IMR-90 (cell line): ENCODE results near the gene ARL6IP5. TPM values are rescaled to one million over a fixed set of nuclear protein-coding genes. Genes with fewer than 3 reads are reported as not detected.

Experiments
- ATAC-seq: fragments of 200-7000 bp; cut with Tn5 transposase; 2 replicates; pipeline ENCODE4 v1.9.1; 2020; ENCODE audit warnings: low read depth, mild to moderate bottlenecking, moderate library complexity
- BruUV-seq: library from RNA; stranded (reverse); fragments of 400-500 nt; replicated peaks from 2 replicates; lab custom pipeline; 2021; lab: Mats Ljungman, UMichigan
- CTCF ChIA-PET: fragments of 300-600 bp; formaldehyde crosslinking; extraction: SDS; loops from one replicate; lab custom pipeline; 2021; ENCODE audit warnings: antibody characterized with exemption; lab: Yijun Ruan, JAX
- POLR2A ChIA-PET: fragments of 300-600 bp; sonication (Branson Sonifier 250); formaldehyde crosslinking; loops from one replicate; lab custom pipeline; 2022; ENCODE audit warnings: antibody characterized with exemption; ENCODE audit not compliant: unreplicated experiment; lab: Charles Lee
- DNase-seq: peaks from one replicate; pipeline ENCODE4 v3.0.0; 2013
- H2AFZ ChIP-seq: replicated peaks from 2 replicates; pipeline ENCODE3; 2013; ENCODE audit warnings: low read length, mild to moderate bottlenecking; ENCODE audit not compliant: poor library complexity
- H2AK5ac ChIP-seq: 2 replicates; pipeline ENCODE4 v1.6.1; 2013; ENCODE audit warnings: low read depth, low read length, inconsistent platforms
- H2AK9ac ChIP-seq: replicated peaks from 2 replicates; pipeline ENCODE3; 2013; ENCODE audit warnings: mild to moderate bottlenecking, low read depth, low read length, moderate library complexity; ENCODE audit not compliant: poor library complexity
- H2BK120ac ChIP-seq: 2 replicates; pipeline ENCODE4 v1.6.1; 2013; ENCODE audit warnings: low read depth, low read length, inconsistent platforms
- H2BK15ac ChIP-seq: 3 replicates; pipeline ENCODE4 v1.6.1; 2013; ENCODE audit warnings: low read depth, low read length, inconsistent platforms
- H2BK20ac ChIP-seq: 2 replicates; pipeline ENCODE4 v1.6.1; 2013; ENCODE audit warnings: low read depth, mild to moderate bottlenecking, inconsistent platforms, low read length, moderate library complexity
- H2BK5ac ChIP-seq: 2 replicates; pipeline ENCODE4 v1.6.1; 2013; ENCODE audit warnings: mild to moderate bottlenecking, low read depth, low read length, inconsistent platforms; ENCODE audit not compliant: poor library complexity, severe bottlenecking
- H3K14ac ChIP-seq: replicated peaks from 2 replicates; pipeline ENCODE4 v1.6.1; 2013; ENCODE audit warnings: low read depth, low read length, inconsistent platforms
- H3K18ac ChIP-seq: 2 replicates; pipeline ENCODE4 v1.6.1; 2013; ENCODE audit warnings: low read depth, low read length, control low read depth
- H3K23ac ChIP-seq: 2 replicates; pipeline ENCODE4 v1.6.1; 2013; ENCODE audit warnings: low read depth, low read length, inconsistent platforms
- H3K27ac ChIP-seq: 2 replicates; pipeline ENCODE4 v1.5.1; 2013; ENCODE audit warnings: mild to moderate bottlenecking, control low read depth, low read length; ENCODE audit not compliant: insufficient read depth
- H3K27me3 ChIP-seq: 2 replicates; pipeline ENCODE4 v1.6.1; 2013; ENCODE audit warnings: low read length; ENCODE audit not compliant: control insufficient read depth, insufficient read depth
- H3K36me3 ChIP-seq: 2 replicates; pipeline ENCODE4 v1.6.1; 2013; ENCODE audit warnings: low read length, mixed read lengths; ENCODE audit not compliant: control insufficient read depth, insufficient read depth
- H3K4ac ChIP-seq: 2 replicates; pipeline ENCODE4 v1.6.1; 2013; ENCODE audit warnings: low read depth, low read length, inconsistent platforms
- H3K4me1 ChIP-seq: 2 replicates; pipeline ENCODE4 v1.6.1; 2013; ENCODE audit warnings: low read length, mixed read lengths; ENCODE audit not compliant: control insufficient read depth, insufficient read depth
- H3K4me2 ChIP-seq: 2 replicates; pipeline ENCODE4 v1.6.1; 2013; ENCODE audit warnings: low read depth, mild to moderate bottlenecking, control low read depth, low read length, moderate library complexity
- H3K4me3 ChIP-seq: 2 replicates; pipeline ENCODE4 v1.5.1; 2013; ENCODE audit warnings: low read depth, mild to moderate bottlenecking, control low read depth, low read length, moderate library complexity; ENCODE audit not compliant: insufficient read depth
- H3K56ac ChIP-seq: 2 replicates; pipeline ENCODE4 v1.6.1; 2013; ENCODE audit warnings: low read length, inconsistent platforms; ENCODE audit not compliant: insufficient read depth; ENCODE audit errors: extremely low read depth
- H3K79me1 ChIP-seq, 2 experiments: 2 replicates each; pipeline ENCODE4 v1.6.1; 2013; ENCODE audit warnings: low read length in 2 of 2, inconsistent platforms in 1 of 2, low read depth in 1 of 2
- H3K9ac ChIP-seq: 2 replicates; pipeline ENCODE4 v1.6.1; 2013; ENCODE audit warnings: low read depth, low read length, control low read depth
- H3K9me1 ChIP-seq: 2 replicates; pipeline ENCODE4 v1.6.1; 2013; ENCODE audit warnings: low read length, inconsistent platforms; ENCODE audit not compliant: insufficient read depth
- H3K9me3 ChIP-seq: 2 replicates; pipeline ENCODE4 v1.6.1; 2013; ENCODE audit warnings: low read length; ENCODE audit not compliant: control insufficient read depth, insufficient read depth
- H4K20me1 ChIP-seq: 2 replicates; pipeline ENCODE4 v1.6.1; 2013; ENCODE audit warnings: low read length, inconsistent platforms; ENCODE audit not compliant: insufficient read depth
- H4K5ac ChIP-seq: 2 replicates; pipeline ENCODE4 v1.6.1; 2013; ENCODE audit warnings: mild to moderate bottlenecking, low read depth, low read length, control low read depth
- H4K8ac ChIP-seq, 2 experiments: 2 replicates each; pipeline ENCODE4 v1.6.1; 2013; ENCODE audit warnings: low read depth in 2 of 2, low read length in 2 of 2, control low read depth in 1 of 2, inconsistent platforms in 1 of 2
- H4K91ac ChIP-seq: 2 replicates; pipeline ENCODE4 v1.6.1; 2013; ENCODE audit warnings: low read depth, low read length, inconsistent platforms; ENCODE audit not compliant: insufficient read depth
- BHLHE40 ChIP-seq: fragments of 150-350 bp; IDR thresholded peaks from 2 replicates; pipeline ENCODE4 v1.6.1; 2016; ENCODE audit warnings: mild to moderate bottlenecking, low read depth, low read length
- CEBPB ChIP-seq: IDR thresholded peaks from 2 replicates; pipeline ENCODE4 v1.6.1; 2012; ENCODE audit warnings: low read depth, low read length, improper control_type of control experiment
- CHD1 ChIP-seq: IDR thresholded peaks from 2 replicates; pipeline ENCODE4 v1.6.1; 2012; ENCODE audit warnings: low read depth, low read length, improper control_type of control experiment
- CTCF ChIP-seq: conservative IDR thresholded peaks from 2 replicates; pipeline ENCODE4 v1.5.1; 2012; ENCODE audit warnings: mild to moderate bottlenecking, low read depth, low read length, improper control_type of control experiment
- FOS ChIP-seq: fragments of 150-350 bp; IDR thresholded peaks from 2 replicates; pipeline ENCODE4 v1.6.1; 2016; ENCODE audit warnings: low read depth, low read length
- MXI1 ChIP-seq: IDR thresholded peaks from 2 replicates; pipeline ENCODE4 v1.6.1; 2012; ENCODE audit warnings: low read depth, mild to moderate bottlenecking, low read length, moderate library complexity, borderline replicate concordance
- RAD21 ChIP-seq: IDR thresholded peaks from 2 replicates; pipeline ENCODE4 v1.6.1; 2012; ENCODE audit warnings: low read length, improper control_type of control experiment
- RCOR1 ChIP-seq: IDR thresholded peaks from 2 replicates; pipeline ENCODE4 v1.6.1; 2012; ENCODE audit warnings: mild to moderate bottlenecking, low read length, improper control_type of control experiment; ENCODE audit not compliant: insufficient replicate concordance
- SMC3 ChIP-seq: fragments of 150-350 bp; IDR thresholded peaks from 2 replicates; pipeline ENCODE4 v1.6.1; 2016; ENCODE audit warnings: low read depth, mild to moderate bottlenecking, antibody characterized with exemption, low read length, moderate library complexity
- WGBS, 2 experiments: methylation state at CpG; one replicate each; pipeline versions ENCODE4 v1.1.5 to v1.1.7; 2013; ENCODE audit warnings: missing lambda C conversion rate in 2 of 2; ENCODE audit not compliant: insufficient read length in 1 of 2; ENCODE audit errors: extremely low coverage in 2 of 2; 5-methylcytosine and 5-hydroxymethylcytosine counted together
- dilution Hi-C: fragments of 300-500 bp; cut with HindIII; formaldehyde crosslinking; loops from one replicate; pipeline ENCODE4 v1.14.3; 2018; ENCODE audit warnings: low sequenced_read_pairs; ENCODE audit not compliant: unreplicated experiment
- in situ Hi-C: fragments of 300-500 bp; cut with MboI; formaldehyde crosslinking; loops from 3 replicates; pipeline ENCODE4 v1.14.3; 2019; ENCODE audit warnings: low sequenced_read_pairs, inconsistent platforms, mixed read lengths
- intact Hi-C: fragments of 100-400 bp; cut with micrococcal nuclease; formaldehyde crosslinking; loops from 2 replicates; pipeline ENCODE4 v1.10.0; 2022
- polyA plus RNA-seq, 3 experiments: library from polyadenylated mRNA; depleted of rRNA; stranded (reverse); fragments of >200 nt; gene quantifications; 2 replicates each; pipeline ENCODE4 v1.2.3, GENCODE V29; 2012; ENCODE audit warnings: low replicate concordance in 1 of 3
- total RNA-seq: library from RNA; depleted of rRNA; stranded (reverse); fragments of >200 nt; gene quantifications from 2 replicates; pipeline ENCODE4 v1.2.3, GENCODE V29; 2012

ARL6IP5 gene
- total and polyA plus RNA-seq, 2 of the 4 experiments (the other 2 are of a cell fraction), result 76.4 to 98.8 TPM

DNA sequence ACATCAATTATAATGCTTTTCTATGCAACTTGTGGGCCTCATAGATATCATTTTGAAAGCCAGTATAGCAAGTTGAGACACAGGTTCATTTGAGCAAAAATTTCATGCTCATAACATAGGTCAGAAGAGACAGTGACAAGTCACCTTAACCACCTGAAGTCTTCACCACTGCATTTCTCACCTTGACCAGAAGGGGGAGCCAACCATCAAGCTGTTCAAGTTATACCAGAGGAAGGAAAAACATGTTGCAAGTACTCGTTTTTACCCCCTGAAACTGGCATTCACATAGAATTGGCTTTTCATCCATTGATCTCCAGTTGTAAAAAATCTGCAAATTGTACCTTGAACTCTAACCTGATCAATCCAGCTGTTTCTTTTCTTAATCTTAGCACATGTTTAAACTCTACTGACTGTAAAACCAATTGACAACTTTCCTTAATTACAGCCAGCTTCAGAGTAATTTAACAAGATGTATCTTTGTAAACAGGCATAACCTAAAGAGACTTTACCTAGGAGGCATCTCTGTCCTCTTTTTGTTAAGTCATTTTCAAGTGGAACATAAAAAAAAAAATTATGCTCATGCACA lies 36.2 kb downstream of the ARL6IP5 start:
- ChIA-PET POLR2A (interaction anchor here (0.6 kb wide), 1 partner anchor 62 kb away, joined by 7 read pairs; no protein-coding TSS in a partner anchor), CTCF (interaction anchor here (0.5 to 1.6 kb wide), 19 partner anchors 9 to 555 kb away, joined by 3 to 12 read pairs (median 3); no protein-coding TSS in a partner anchor)
- in situ Hi-C loops (no loop called here), dilution Hi-C loops (no loop called here), intact Hi-C loops (loop anchor here (1.0 to 10.0 kb wide), 3 partner anchors 185 to 554 kb away; no protein-coding TSS in a partner anchor)
- Histone ChIP-seq H2AK9ac (no peak overlapping the region), H3K27ac (no peak overlapping the region), H2BK20ac (no peak overlapping the region), H2BK15ac (no peak overlapping the region), H3K9ac (no peak overlapping the region), H3K9me3 (no peaks in the 10 kb centered on the region), H3K23ac (no peak overlapping the region), H4K8ac (no peak overlapping the region), H3K4me2 (no peak overlapping the region), H3K36me3 (no peaks in the 10 kb centered on the region), H3K4me3 (no peak overlapping the region), H3K27me3 (peaks cover 7% of the 10 kb centered on the region), H3K79me1 (no peaks in the 10 kb centered on the region), H2BK5ac (no peak overlapping the region), H3K18ac (no peak overlapping the region), H4K20me1 (no peaks in the 10 kb centered on the region), H3K14ac (no peak overlapping the region), H3K56ac (no peak overlapping the region), H3K9me1 (no peaks in the 10 kb centered on the region), H4K5ac (no peak overlapping the region), H2BK120ac (no peak overlapping the region), H3K4me1 (no peaks in the 10 kb centered on the region), H3K4ac (no peak overlapping the region), H4K91ac (no peak overlapping the region), H2AFZ (no peak overlapping the region), H2AK5ac (no peak overlapping the region)
- peak; percentile 76 for DNase-seq
- BruUV-seq, result no TSS peak
- ATAC-seq, result peak; percentile 75
- WGBS, 2 experiments, result no CpG with 5 or more reads among the region's 1 CpG
- TF ChIP-seq MXI1, result no peak
- no peak for TF ChIP-seq RCOR1
- TF ChIP-seq SMC3, result peak; percentile 60
- TF ChIP-seq RAD21, result peak; percentile 67
- no peak for TF ChIP-seq CHD1
- TF ChIP-seq CTCF, result peak; percentile 78
- TF ChIP-seq FOS, result no peak
- no peak for TF ChIP-seq BHLHE40
- 0 out of 2 replicates have a peak, but pooled peaks have one; percentile 9 for TF ChIP-seq CEBPB
